K562 (cell line): ENCODE data around the gene ZNF593OS. TPM values are rescaled to one million over a fixed set of nuclear protein-coding genes. Genes with fewer than 3 reads are reported as not detected.
A peak's percentile ranks its signal among the peaks of the same experiment; 100 is the strongest.

ENCODE experiments used
- ADNP ChIP-seq: fragments of 200-800 bp; sonication (Bioruptor generic); IDR thresholded peaks from 2 replicates; pipeline ENCODE4 v1.6.1; 2016; ENCODE audit warnings: missing genetic modification characterization, missing compliant biosample characterization
- ELF2 ChIP-seq: fragments of 250-450 bp; sonication (Bioruptor Pico); IDR thresholded peaks from 2 replicates; pipeline ENCODE4 v1.5.0; 2021; ENCODE audit warnings: mild to moderate bottlenecking
- ESRRB ChIP-seq: fragments of 250-450 bp; sonication (Bioruptor Pico); IDR thresholded peaks from 2 replicates; pipeline ENCODE4 v1.5.0; 2020; ENCODE audit warnings: mild to moderate bottlenecking, moderate library complexity, borderline replicate concordance
- FOXJ3 ChIP-seq: sonication (generic); formaldehyde crosslinking; IDR thresholded peaks from 2 replicates; pipeline ENCODE4 v1.4.0; 2020; ENCODE audit warnings: mild to moderate bottlenecking, missing genetic modification reagents
- FOXM1 ChIP-seq, 2 experiments: fragments of 450-650 bp in 1 of 2; sonication (generic) in 1 of 2; formaldehyde crosslinking in 1 of 2; IDR thresholded peaks; 2 replicates each; pipeline versions ENCODE4 v1.6.1 to v1.9.0; 2017 to 2022; ENCODE audit warnings: low read depth in 2 of 2, mild to moderate bottlenecking in 2 of 2, missing genetic modification reagents in 1 of 2, moderate library complexity in 1 of 2
- KDM1A ChIP-seq, 2 experiments: fragments of 450-650 bp; IDR thresholded peaks; 2 replicates each; pipeline ENCODE4 v1.6.1; 2016; ENCODE audit warnings: mild to moderate bottlenecking in 2 of 2
- KDM4B ChIP-seq, 2 experiments: fragments of 450-650 bp in 1 of 2; sonication (generic) in 1 of 2; IDR thresholded peaks; 2 replicates each; pipeline ENCODE4 v1.6.1; 2016 to 2017; ENCODE audit warnings: borderline replicate concordance in 2 of 2, antibody characterized with exemption in 1 of 2, low read depth in 1 of 2, mild to moderate bottlenecking in 1 of 2
- NFATC3 ChIP-seq: fragments of 450-650 bp; IDR thresholded peaks from 2 replicates; pipeline ENCODE4 v1.6.1; 2017; ENCODE audit warnings: mild to moderate bottlenecking
- RFX5 ChIP-seq: IDR thresholded peaks from 2 replicates; pipeline ENCODE4 v1.6.1; 2011; ENCODE audit warnings: low read depth, mild to moderate bottlenecking, improper control_type of control experiment, low read length
- XRCC4 ChIP-seq: IDR thresholded peaks from one replicate; pipeline ENCODE4 v1.6.1; 2011; ENCODE audit not compliant: insufficient read depth, insufficient read length; ENCODE audit errors: extremely low read depth
- ZFP1 ChIP-seq: fragments of 450-650 bp; formaldehyde crosslinking; IDR thresholded peaks from 2 replicates; pipeline ENCODE4 v1.4.0; 2020; ENCODE audit warnings: mild to moderate bottlenecking, mixed read lengths
- ZNF143 ChIP-seq: sonication (generic); formaldehyde crosslinking; IDR thresholded peaks from 2 replicates; pipeline ENCODE4 v1.9.0; 2022; ENCODE audit warnings: mild to moderate bottlenecking, missing genetic modification reagents
- ZNF146 ChIP-seq: IDR thresholded peaks from one replicate; pipeline ENCODE4 v1.6.1; 2018; ENCODE audit warnings: missing compliant biosample characterization; ENCODE audit not compliant: unreplicated experiment
- ZNF445 ChIP-seq: fragments of 250-450 bp; sonication (Bioruptor Pico); IDR thresholded peaks from 2 replicates; pipeline ENCODE4 v1.4.0; 2020; ENCODE audit warnings: low read depth, mild to moderate bottlenecking, moderate library complexity
- polyA plus RNA-seq, 8 experiments: library from polyadenylated mRNA; depleted of rRNA in 4 of 8; stranded (reverse) in 5 of 8; unstranded in 3 of 8; fragments of >200 nt; fragmentation: Nextera tagmentation in 2 of 8; fragmentation: Illumina TruSeq in 1 of 8; extraction: Ambion mirVana in 2 of 8; extraction: Trizol in 1 of 8; gene quantifications; 2 replicates each; pipeline versions ENCODE4 v1.2.1 to v1.2.3, GENCODE V29; 2011 to 2014; ENCODE audit warnings: inconsistent platforms in 1 of 8, missing spikeins in 1 of 8
- total RNA-seq, 7 experiments: library from RNA; depleted of rRNA in 6 of 7; stranded (reverse); fragments of >200 nt in 6 of 7; fragmentation: Illumina TruSeq in 2 of 7; extraction: Trizol in 2 of 7; gene quantifications; 2 replicates each; pipeline versions ENCODE4 v1.2.1 to v1.2.3, GENCODE V29; 2011 to 2021; ENCODE audit warnings: low replicate concordance in 1 of 7
- TF ChIP-seq, protein P1 (sequence below): fragments of 200-400 bp; formaldehyde crosslinking; IDR thresholded peaks from 2 replicates; pipeline ENCODE4 v1.6.1; 2017; ENCODE audit warnings: mild to moderate bottlenecking, low read depth, low read length, moderate library complexity
- TF ChIP-seq, protein P2 (sequence below): fragments of 250-450 bp; sonication (Bioruptor Pico); IDR thresholded peaks from 2 replicates; pipeline ENCODE4 v1.5.0; 2021
- TF ChIP-seq, protein P3 (sequence below): fragments of 450-650 bp; IDR thresholded peaks from 2 replicates; pipeline ENCODE4 v1.7.0; 2016; ENCODE audit warnings: borderline replicate concordance
- TF ChIP-seq, protein P4 (sequence below): sonication (generic); formaldehyde crosslinking; IDR thresholded peaks from 2 replicates; pipeline ENCODE4 v1.8.1; 2023; ENCODE audit warnings: mild to moderate bottlenecking, missing genetic modification reagents

ZNF593OS gene
- total and polyA plus RNA-seq, 9 of the 15 experiments (the other 6 are each of a cell fraction or from before 2014, with no cell fraction given), result 0.24 to 0.27 TPM; not detected in 7

DNA sequence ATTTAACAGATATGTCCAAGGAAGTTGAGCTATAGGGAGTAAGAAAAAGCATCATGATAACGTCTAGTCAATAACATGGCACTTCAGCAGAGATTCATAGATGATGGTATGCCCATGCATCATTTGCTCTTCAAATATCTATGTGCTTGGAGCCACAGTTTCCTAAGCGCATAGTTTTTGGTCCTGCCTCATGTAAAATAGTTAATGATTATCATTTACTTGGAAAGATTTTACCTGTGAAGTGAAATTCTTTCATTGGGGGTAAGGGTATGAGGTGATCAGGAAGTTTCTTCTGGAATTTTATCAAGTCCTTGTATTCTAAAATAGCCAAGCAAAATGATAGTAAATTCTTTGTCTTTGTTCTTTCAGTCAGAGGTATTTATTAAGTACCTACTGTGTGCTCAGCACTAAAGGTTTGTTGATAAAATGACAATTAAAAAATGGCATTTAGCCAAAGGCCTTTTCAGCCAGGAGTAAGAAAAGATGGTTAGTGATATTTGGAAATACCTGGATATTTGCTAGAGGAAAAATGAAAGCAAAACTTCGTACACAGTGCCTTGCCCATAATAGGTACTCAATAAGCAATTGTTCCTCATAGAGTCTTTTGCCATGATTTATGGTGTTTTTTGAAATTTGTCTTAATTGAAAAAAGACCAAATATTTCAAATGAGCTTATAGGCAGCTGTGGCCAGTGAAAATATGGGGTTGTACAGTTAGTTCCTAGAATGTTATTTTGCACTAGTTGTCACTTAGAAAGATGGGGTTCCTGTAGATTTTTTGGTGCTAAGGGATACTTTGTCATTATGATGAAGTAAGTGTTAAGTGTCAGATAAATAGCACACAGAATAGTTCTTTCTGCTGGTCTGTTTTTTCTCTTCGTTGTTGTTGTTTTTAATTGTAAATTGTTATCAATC lies 47.0 kb downstream of the ZNF593OS start (continued):
- TF ChIP-seq, protein P1, sequence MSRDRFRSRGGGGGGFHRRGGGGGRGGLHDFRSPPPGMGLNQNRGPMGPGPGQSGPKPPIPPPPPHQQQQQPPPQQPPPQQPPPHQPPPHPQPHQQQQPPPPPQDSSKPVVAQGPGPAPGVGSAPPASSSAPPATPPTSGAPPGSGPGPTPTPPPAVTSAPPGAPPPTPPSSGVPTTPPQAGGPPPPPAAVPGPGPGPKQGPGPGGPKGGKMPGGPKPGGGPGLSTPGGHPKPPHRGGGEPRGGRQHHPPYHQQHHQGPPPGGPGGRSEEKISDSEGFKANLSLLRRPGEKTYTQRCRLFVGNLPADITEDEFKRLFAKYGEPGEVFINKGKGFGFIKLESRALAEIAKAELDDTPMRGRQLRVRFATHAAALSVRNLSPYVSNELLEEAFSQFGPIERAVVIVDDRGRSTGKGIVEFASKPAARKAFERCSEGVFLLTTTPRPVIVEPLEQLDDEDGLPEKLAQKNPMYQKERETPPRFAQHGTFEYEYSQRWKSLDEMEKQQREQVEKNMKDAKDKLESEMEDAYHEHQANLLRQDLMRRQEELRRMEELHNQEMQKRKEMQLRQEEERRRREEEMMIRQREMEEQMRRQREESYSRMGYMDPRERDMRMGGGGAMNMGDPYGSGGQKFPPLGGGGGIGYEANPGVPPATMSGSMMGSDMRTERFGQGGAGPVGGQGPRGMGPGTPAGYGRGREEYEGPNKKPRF, result no peak
- TF ChIP-seq, protein P2, sequence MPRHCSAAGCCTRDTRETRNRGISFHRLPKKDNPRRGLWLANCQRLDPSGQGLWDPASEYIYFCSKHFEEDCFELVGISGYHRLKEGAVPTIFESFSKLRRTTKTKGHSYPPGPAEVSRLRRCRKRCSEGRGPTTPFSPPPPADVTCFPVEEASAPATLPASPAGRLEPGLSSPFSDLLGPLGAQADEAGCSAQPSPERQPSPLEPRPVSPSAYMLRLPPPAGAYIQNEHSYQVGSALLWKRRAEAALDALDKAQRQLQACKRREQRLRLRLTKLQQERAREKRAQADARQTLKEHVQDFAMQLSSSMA (CRISPR knock-in tag), result no peak
- TF ChIP-seq ZFP1 (no peak; the same call in 1 of the 2 replicates), ESRRB (CRISPR knock-in tag) (no peak), RFX5 (no peak), ZNF146 (CRISPR knock-in tag) (no peak), ADNP (tag) (peak; percentile 69; the same call in 1 of the 2 replicates), ELF2 (CRISPR knock-in tag) (0 out of 2 replicates have a peak, but pooled peaks have one; percentile 47), ZNF445 (CRISPR knock-in tag) (peak; percentile 46; the same call in 1 of the 2 replicates), XRCC4 (no peak), FOXJ3 (CRISPR knock-in tag) (no peak), KDM4B (IDR thresholded peaks at IDR 0.05; ENCODE audit: borderline replicate concordance in 2 of 2, low read depth in 1 of 2) (no peak), KDM1A (IDR thresholded peaks at IDR 0.05) (no peak), FOXM1 (IDR thresholded peaks at IDR 0.05; ENCODE audit: low read depth) (no peak), FOXM1 (CRISPR knock-in tag; IDR thresholded peaks at IDR 0.05; ENCODE audit: low read depth) (no peak), ZNF143 (CRISPR knock-in tag) (no peak), NFATC3 (peak; percentile 65; the same call in 1 of the 2 replicates)
- TF ChIP-seq, protein P3, sequence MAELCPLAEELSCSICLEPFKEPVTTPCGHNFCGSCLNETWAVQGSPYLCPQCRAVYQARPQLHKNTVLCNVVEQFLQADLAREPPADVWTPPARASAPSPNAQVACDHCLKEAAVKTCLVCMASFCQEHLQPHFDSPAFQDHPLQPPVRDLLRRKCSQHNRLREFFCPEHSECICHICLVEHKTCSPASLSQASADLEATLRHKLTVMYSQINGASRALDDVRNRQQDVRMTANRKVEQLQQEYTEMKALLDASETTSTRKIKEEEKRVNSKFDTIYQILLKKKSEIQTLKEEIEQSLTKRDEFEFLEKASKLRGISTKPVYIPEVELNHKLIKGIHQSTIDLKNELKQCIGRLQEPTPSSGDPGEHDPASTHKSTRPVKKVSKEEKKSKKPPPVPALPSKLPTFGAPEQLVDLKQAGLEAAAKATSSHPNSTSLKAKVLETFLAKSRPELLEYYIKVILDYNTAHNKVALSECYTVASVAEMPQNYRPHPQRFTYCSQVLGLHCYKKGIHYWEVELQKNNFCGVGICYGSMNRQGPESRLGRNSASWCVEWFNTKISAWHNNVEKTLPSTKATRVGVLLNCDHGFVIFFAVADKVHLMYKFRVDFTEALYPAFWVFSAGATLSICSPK, result no peak
- TF ChIP-seq, protein P4, sequence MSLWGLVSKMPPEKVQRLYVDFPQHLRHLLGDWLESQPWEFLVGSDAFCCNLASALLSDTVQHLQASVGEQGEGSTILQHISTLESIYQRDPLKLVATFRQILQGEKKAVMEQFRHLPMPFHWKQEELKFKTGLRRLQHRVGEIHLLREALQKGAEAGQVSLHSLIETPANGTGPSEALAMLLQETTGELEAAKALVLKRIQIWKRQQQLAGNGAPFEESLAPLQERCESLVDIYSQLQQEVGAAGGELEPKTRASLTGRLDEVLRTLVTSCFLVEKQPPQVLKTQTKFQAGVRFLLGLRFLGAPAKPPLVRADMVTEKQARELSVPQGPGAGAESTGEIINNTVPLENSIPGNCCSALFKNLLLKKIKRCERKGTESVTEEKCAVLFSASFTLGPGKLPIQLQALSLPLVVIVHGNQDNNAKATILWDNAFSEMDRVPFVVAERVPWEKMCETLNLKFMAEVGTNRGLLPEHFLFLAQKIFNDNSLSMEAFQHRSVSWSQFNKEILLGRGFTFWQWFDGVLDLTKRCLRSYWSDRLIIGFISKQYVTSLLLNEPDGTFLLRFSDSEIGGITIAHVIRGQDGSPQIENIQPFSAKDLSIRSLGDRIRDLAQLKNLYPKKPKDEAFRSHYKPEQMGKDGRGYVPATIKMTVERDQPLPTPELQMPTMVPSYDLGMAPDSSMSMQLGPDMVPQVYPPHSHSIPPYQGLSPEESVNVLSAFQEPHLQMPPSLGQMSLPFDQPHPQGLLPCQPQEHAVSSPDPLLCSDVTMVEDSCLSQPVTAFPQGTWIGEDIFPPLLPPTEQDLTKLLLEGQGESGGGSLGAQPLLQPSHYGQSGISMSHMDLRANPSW (CRISPR knock-in tag), result no peak
